H1 (cell line): Measurements from ENCODE around the gene NFIX.

Experiments
- EZH2 ChIP-seq: fragments of 200-600 bp; sonication (generic); IDR thresholded peaks from 2 replicates; pipeline ENCODE4 v1.7.1; 2012; ENCODE audit warnings: low read depth, mild to moderate bottlenecking, moderate library complexity, low read length, inconsistent platforms; ENCODE audit not compliant: severe bottlenecking
- NRF1 ChIP-seq: IDR thresholded peaks from 2 replicates; pipeline ENCODE4 v1.6.1; 2011; ENCODE audit warnings: mild to moderate bottlenecking, low read depth, low read length, improper control_type of control experiment
- POLR2A ChIP-seq, 2 experiments: IDR thresholded peaks; 1 replicate in 1 of 2; 2 replicates in 1 of 2; pipeline ENCODE4 v1.6.1; 2011; ENCODE audit warnings: low read depth in 2 of 2, low read length in 2 of 2, mild to moderate bottlenecking in 2 of 2; ENCODE audit errors: control extremely low read depth in 1 of 2
- RXRA ChIP-seq: IDR thresholded peaks from 2 replicates; pipeline ENCODE4 v1.6.1; 2011; ENCODE audit warnings: low read depth, mild to moderate bottlenecking, low read length, moderate library complexity; ENCODE audit not compliant: insufficient read depth
- TF ChIP-seq, protein P1 (sequence below), 3 experiments: IDR thresholded peaks; 1 replicate in 2 of 3; 2 replicates in 1 of 3; pipeline versions ENCODE4 v1.5.1 to v1.6.1; 2011; ENCODE audit warnings: low read length in 3 of 3, mild to moderate bottlenecking in 3 of 3, inconsistent platforms in 2 of 3, low read depth in 1 of 3, moderate library complexity in 1 of 3; ENCODE audit not compliant: insufficient read depth in 1 of 3; ENCODE audit errors: control extremely low read depth in 1 of 3

DNA sequence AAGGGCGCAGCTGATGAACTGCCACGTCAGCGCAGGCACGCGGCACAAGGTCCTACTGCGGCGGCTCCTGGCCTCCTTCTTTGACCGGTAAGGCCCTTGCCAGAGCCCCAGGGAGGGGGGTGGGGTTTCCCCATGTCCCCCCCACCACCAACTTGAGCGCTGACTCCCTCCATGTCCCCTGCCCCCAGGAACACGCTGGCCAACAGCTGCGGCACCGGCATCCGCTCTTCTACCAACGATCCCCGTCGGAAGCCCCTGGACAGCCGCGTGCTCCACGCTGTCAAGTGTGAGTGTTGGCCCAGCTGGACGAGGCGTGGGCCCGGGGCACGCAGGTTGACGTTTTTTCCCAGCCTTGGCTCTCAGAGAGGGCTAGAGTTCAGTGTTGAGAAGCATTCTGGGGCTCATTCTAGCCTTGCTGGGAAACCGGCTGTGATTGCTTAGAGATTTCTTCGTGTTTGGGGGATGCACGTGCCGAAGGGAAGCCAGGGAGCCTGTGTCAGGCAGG is 142.1 kb downstream of the NFIX start:
- TF ChIP-seq, protein P1, sequence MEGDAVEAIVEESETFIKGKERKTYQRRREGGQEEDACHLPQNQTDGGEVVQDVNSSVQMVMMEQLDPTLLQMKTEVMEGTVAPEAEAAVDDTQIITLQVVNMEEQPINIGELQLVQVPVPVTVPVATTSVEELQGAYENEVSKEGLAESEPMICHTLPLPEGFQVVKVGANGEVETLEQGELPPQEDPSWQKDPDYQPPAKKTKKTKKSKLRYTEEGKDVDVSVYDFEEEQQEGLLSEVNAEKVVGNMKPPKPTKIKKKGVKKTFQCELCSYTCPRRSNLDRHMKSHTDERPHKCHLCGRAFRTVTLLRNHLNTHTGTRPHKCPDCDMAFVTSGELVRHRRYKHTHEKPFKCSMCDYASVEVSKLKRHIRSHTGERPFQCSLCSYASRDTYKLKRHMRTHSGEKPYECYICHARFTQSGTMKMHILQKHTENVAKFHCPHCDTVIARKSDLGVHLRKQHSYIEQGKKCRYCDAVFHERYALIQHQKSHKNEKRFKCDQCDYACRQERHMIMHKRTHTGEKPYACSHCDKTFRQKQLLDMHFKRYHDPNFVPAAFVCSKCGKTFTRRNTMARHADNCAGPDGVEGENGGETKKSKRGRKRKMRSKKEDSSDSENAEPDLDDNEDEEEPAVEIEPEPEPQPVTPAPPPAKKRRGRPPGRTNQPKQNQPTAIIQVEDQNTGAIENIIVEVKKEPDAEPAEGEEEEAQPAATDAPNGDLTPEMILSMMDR (IDR thresholded peaks at IDR 0.05; ENCODE audit: control extremely low read depth in 1 of 3, insufficient read depth in 1 of 3, low read depth in 1 of 3, low read length in 3 of 3), result no peak
- TF ChIP-seq NRF1 (no peak), POLR2A (IDR thresholded peaks at IDR 0.05; ENCODE audit: control extremely low read depth in 1 of 2, low read depth in 2 of 2, low read length in 2 of 2) (no peak), RXRA (no peak), EZH2 (no peak)
